Stimulated activated naive B cell treated with anti-CD40 and anti-IgM and Interleukin-4, amounts not matched to agents 10 μg/mL and 1 μg/mL and 100 μg/mL, for 72 hours (primary cell): Measurements from ENCODE around the gene ENC1.

Experiments
- ATAC-seq, 2 donors: fragments of 150-1000 bp; cut with Tn5 transposase; replicated peaks; 2 replicates each; pipeline ENCODE4 v1.10.0; 2021; ENCODE audit warnings: moderate library complexity in 1 of 2
- DNase-seq: peaks from one replicate; pipeline ENCODE4 v3.0.0; 2021
- H3K27ac Mint-ChIP-seq: one replicate; pipeline ENCODE4 v1.8.0; 2022; ENCODE audit warnings: mild to moderate bottlenecking, mixed read lengths
- H3K27me3 Mint-ChIP-seq, 2 donors: one replicate each; pipeline ENCODE4 v1.8.0; 2022; ENCODE audit warnings: mixed read lengths in 2 of 2
- H3K36me3 Mint-ChIP-seq, 2 donors: one replicate each; pipeline ENCODE4 v1.8.0; 2022; ENCODE audit warnings: mixed read lengths in 2 of 2, mild to moderate bottlenecking in 1 of 2
- H3K4me1 Mint-ChIP-seq, 2 donors: one replicate each; pipeline ENCODE4 v1.8.0; 2022; ENCODE audit warnings: mixed read lengths in 2 of 2, mild to moderate bottlenecking in 1 of 2
- H3K4me3 Mint-ChIP-seq, 2 donors: one replicate each; pipeline ENCODE4 v1.8.0; 2022; ENCODE audit warnings: mild to moderate bottlenecking in 2 of 2, mixed read lengths in 2 of 2, moderate library complexity in 1 of 2
- H3K9me3 Mint-ChIP-seq, 2 donors: one replicate each; pipeline ENCODE4 v1.8.0; 2022; ENCODE audit warnings: mixed read lengths in 2 of 2, mild to moderate bottlenecking in 1 of 2

Gene ENC1

GRCh38 chr5:74621492-74621891, 19.0 kb downstream of the ENC1 start:
- H3K36me3 Mint-ChIP-seq = no peaks in the 10 kb centered on the region
- no peaks in the 10 kb centered on the region for H3K4me1 Mint-ChIP-seq
- DNase-seq = no peak
- H3K27me3 Mint-ChIP-seq = peaks cover 17 to 31% of the 10 kb centered on the region in 2 donors
- no peak overlapping the region for H3K4me3 Mint-ChIP-seq
- no peak overlapping the region for H3K27ac Mint-ChIP-seq
- H3K9me3 Mint-ChIP-seq = no peaks in the 10 kb centered on the region
- ATAC-seq = no peak

- no peak for ATAC-seq
- no peak overlapping the region for H3K4me3 Mint-ChIP-seq
- H3K36me3 Mint-ChIP-seq = no peaks in the 10 kb centered on the region
- no peaks in the 10 kb centered on the region for H3K9me3 Mint-ChIP-seq
- no peak overlapping the region for H3K27ac Mint-ChIP-seq
- DNase-seq = no peak
- peaks cover 17 to 30% of the 10 kb centered on the region in 2 donors for H3K27me3 Mint-ChIP-seq
- H3K4me1 Mint-ChIP-seq = no peaks in the 10 kb centered on the region
Observed at GRCh38 chr5:74619308-74619707, 21.2 kb downstream of the ENC1 start.

DNA sequence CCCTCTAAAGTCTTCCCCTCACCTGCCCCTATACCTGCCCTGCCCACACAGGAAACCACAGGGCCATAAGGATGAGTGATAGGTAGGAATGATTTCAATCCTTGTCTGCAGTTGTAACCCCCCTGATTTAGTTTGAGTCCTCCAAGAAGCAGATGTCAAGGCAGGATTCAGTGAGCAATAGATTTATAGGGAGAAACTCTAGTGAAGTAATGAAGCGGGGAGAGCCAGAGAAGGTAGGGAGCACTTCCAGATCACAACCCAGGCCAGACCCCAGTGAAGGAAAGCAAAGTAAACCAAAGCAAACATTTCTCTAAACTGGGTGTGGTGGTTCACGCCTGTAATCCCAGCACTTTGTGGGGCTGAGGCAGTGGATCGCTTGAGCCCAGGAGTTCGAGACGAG, 22.4 kb downstream of the ENC1 start:
- Mint-ChIP-seq H3K27ac (no peak overlapping the region), H3K4me1 (no peaks in the 10 kb centered on the region), H3K36me3 (no peaks in the 10 kb centered on the region), H3K9me3 (no peaks in the 10 kb centered on the region), H3K4me3 (no peak overlapping the region), H3K27me3 (peaks cover 17 to 19% of the 10 kb centered on the region in 2 donors)
- no peak for DNase-seq
- no peak for ATAC-seq

DNA sequence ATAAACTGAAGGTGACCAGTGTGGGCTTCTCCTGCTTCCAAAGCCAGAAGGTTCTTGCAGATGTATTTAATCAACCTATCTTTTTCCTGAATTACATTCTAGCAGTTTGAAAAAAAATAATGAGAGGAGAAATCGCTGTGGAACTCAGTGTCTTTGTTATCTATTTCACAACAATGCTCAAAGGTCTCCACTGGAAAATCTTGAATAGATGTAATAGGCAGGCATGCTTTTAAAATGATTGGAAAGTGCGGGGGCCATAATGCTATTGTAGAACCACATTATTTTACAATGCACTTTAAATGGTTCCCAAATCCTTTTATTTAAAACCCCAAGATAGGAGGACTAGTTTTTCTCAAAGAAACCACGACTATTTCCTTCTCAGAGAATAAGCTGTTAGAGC, 23.3 kb downstream of the ENC1 start:
- no peak for DNase-seq
- no peaks in the 10 kb centered on the region for H3K9me3 Mint-ChIP-seq
- H3K36me3 Mint-ChIP-seq = no peaks in the 10 kb centered on the region
- H3K4me3 Mint-ChIP-seq = no peak overlapping the region
- H3K4me1 Mint-ChIP-seq = no peaks in the 10 kb centered on the region
- peaks cover 17 to 19% of the 10 kb centered on the region in 2 donors for H3K27me3 Mint-ChIP-seq
- H3K27ac Mint-ChIP-seq = no peak overlapping the region
- ATAC-seq = no peak

GRCh38 chr5:74616236-74617146, 24.0 kb downstream of the ENC1 start:
- peaks cover 15 to 17% of the 10 kb centered on the region in 2 donors for H3K27me3 Mint-ChIP-seq
- no peaks in the 10 kb centered on the region for H3K4me1 Mint-ChIP-seq
- H3K4me3 Mint-ChIP-seq = no peak overlapping the region
- DNase-seq = no peak
- no peaks in the 10 kb centered on the region for H3K9me3 Mint-ChIP-seq
- no peak overlapping the region for H3K27ac Mint-ChIP-seq
- ATAC-seq = no peak
- no peaks in the 10 kb centered on the region for H3K36me3 Mint-ChIP-seq

- Mint-ChIP-seq H3K27ac (no peak overlapping the region), H3K4me3 (no peak overlapping the region), H3K4me1 (no peaks in the 10 kb centered on the region), H3K27me3 (no peaks in the 10 kb centered on the region), H3K36me3 (no peaks in the 10 kb centered on the region), H3K9me3 (no peaks in the 10 kb centered on the region)
- DNase-seq (no peak), ATAC-seq (no peak)
Observed at GRCh38 chr5:74613283-74613682, 27.2 kb downstream of the ENC1 start.

- no peaks in the 10 kb centered on the region for H3K27me3 Mint-ChIP-seq
Observed at GRCh38 chr5:74612045-74612444, 28.5 kb downstream of the ENC1 start.

DNA sequence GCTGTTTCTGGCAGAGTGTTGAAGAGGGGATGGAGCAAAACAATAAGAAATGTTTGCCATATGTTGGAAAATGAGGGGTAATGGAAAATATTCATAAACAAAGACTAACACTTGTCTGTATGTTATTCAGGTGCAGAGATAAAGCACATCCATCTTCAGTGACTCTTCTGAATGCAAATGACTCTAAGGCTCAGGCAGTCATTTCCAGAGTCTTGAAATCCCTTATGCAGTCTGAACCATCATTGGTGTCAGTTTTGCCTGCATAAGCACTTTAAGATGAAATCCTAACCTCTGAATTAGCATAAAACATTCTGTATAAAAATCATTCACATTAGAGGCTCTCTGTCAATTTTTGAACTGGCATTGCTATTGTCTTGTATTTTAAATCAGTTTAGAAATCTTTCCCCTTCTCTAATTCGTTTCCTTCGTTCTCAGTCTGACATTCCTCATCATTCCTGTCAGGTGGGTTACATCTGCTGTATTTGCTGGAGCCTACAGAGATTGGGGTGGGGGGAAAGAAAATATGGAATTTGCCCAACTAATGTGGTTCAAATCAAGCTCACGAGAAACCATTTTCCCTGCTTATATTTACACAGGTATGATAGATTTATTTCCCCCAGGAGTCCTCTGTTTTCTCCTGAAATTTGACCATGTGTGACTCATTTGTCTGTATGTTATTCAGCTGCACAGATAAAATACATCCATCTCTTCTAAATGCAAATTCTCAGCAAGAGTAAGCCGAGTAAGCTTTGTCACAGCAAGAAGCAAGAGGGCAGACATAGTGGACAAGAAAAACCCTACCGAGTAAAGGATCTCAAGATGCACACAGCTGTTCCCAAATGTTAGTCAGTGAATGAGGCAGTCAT, 31.6 kb downstream of the ENC1 start:
- Mint-ChIP-seq H3K27me3 (peaks cover 0 to 2% of the 10 kb centered on the region in 2 donors), H3K27ac (no peak overlapping the region), H3K4me1 (no peaks in the 10 kb centered on the region), H3K36me3 (no peaks in the 10 kb centered on the region), H3K4me3 (no peak overlapping the region), H3K9me3 (no peaks in the 10 kb centered on the region)
- ATAC-seq (no peak), DNase-seq (no peak)

More at GRCh38 chr5:74612045-74612444, 28.5 kb downstream of the ENC1 start:
- H3K4me3 Mint-ChIP-seq = no peak overlapping the region
- H3K36me3 Mint-ChIP-seq = no peaks in the 10 kb centered on the region
- H3K4me1 Mint-ChIP-seq = no peaks in the 10 kb centered on the region
- no peak overlapping the region for H3K27ac Mint-ChIP-seq
- DNase-seq = no peak
- H3K9me3 Mint-ChIP-seq = no peaks in the 10 kb centered on the region
- no peak for ATAC-seq

DNA sequence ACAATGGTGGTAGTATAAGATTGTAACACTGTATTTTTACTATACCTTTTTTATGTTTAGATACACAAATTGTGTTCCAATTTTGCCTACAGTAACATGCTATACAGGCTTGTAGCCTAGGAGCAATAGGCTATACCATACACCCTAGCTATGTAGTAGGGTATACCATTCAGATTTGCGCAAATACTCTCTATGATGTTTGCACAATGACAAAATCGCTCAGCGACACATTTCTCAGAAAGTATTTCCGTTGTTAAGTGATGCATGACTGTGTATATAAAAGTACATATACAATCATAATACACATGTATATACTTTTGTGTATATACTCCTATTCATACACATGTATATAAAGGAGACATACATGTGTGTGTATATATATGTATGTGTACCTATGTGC, 34.8 kb downstream of the ENC1 start:
- H3K36me3 Mint-ChIP-seq = no peaks in the 10 kb centered on the region

DNA sequence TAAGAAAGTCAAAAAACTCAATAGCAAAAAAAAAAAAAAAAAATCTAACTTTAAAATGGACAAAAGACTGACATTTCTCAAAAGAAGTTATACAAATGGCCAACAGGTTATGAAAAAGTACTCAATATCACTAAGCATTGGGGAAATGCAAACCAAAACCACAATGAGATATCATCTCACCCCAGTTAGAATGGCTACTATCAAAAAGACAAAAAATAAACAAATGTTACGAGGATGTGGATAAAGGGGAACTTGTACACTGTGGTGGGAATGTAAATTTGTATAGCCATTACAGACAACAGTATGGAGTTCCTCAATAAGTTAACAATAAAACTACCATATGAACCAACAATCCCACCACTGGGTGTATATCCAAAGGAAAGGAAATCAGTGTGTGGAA, 37.2 kb downstream of the ENC1 start:
- no peak overlapping the region for H3K4me3 Mint-ChIP-seq
- no peaks in the 10 kb centered on the region for H3K9me3 Mint-ChIP-seq
- ATAC-seq (no peak), DNase-seq (no peak)
- no peaks in the 10 kb centered on the region for H3K36me3 Mint-ChIP-seq
- H3K27ac Mint-ChIP-seq = no peak overlapping the region
- no peaks in the 10 kb centered on the region for H3K4me1 Mint-ChIP-seq
- peaks cover 14 to 19% of the 10 kb centered on the region in 2 donors for H3K27me3 Mint-ChIP-seq

More for the DNA sequence above, 34.8 kb downstream of the ENC1 start:
- ATAC-seq = no peak
- DNase-seq = no peak
- Mint-ChIP-seq H3K27me3 (peaks cover 13 to 14% of the 10 kb centered on the region in 2 donors), H3K4me3 (no peak overlapping the region), H3K9me3 (no peaks in the 10 kb centered on the region), H3K4me1 (no peaks in the 10 kb centered on the region), H3K27ac (no peak overlapping the region)

- Mint-ChIP-seq H3K36me3 (no peaks in the 10 kb centered on the region), H3K27me3 (peaks cover 19 to 20% of the 10 kb centered on the region in 2 donors)
- no peak for ATAC-seq
Observed at GRCh38 chr5:74599148-74599547, 41.4 kb downstream of the ENC1 start.

DNA sequence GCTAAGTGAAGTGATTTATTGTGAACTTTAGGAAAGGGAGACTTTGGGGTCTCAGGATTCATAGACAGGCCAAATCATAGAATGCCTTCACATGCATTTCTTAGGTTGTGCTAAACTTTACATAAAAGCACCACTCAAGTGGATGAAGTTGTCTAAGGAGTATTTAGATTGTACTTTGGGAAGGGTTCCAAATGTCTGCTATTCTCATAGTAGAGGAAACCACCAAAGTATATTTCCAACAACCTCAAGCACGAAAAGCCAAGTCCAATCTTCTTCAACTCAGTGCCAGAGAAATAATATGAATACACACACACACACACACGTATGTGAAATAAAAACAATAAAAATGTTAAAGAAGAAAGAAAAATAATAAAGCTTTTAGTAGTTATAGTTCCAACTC, 41.8 kb downstream of the ENC1 start:
- no peak for ATAC-seq
- Mint-ChIP-seq H3K4me1 (no peaks in the 10 kb centered on the region), H3K36me3 (no peaks in the 10 kb centered on the region), H3K27ac (no peak overlapping the region), H3K4me3 (no peak overlapping the region), H3K9me3 (no peaks in the 10 kb centered on the region), H3K27me3 (peaks cover 16 to 22% of the 10 kb centered on the region in 2 donors)
- DNase-seq = no peak

More at GRCh38 chr5:74599148-74599547, 41.4 kb downstream of the ENC1 start:
- Mint-ChIP-seq H3K9me3 (no peaks in the 10 kb centered on the region), H3K4me3 (no peak overlapping the region), H3K4me1 (no peaks in the 10 kb centered on the region), H3K27ac (no peak overlapping the region)
- no peak for DNase-seq

DNA sequence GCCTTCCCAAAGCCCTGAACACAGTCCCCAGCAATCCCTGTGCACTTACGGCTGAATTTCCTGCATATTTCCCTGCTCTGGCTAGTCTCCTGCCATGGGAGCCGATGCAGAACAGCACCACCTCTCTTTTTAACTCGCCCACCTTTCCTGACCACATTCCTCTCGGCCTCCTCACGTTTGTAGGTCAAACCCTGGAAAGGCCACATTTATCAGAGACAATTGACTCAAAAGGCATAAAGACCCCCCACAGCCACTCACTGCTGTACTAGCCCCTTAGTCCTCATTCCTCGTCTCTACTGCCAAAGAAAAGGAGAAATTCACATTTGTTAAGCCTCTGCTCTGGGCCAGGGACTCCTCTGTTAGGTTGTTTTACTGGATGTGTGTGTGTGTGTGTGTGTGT, 43.6 kb downstream of the ENC1 start:
- ATAC-seq = no peak
- Mint-ChIP-seq H3K9me3 (no peaks in the 10 kb centered on the region), H3K4me3 (no peak overlapping the region), H3K27me3 (peaks cover 13 to 18% of the 10 kb centered on the region in 2 donors), H3K36me3 (no peaks in the 10 kb centered on the region), H3K4me1 (no peaks in the 10 kb centered on the region), H3K27ac (no peak overlapping the region)
- DNase-seq = no peak

DNA sequence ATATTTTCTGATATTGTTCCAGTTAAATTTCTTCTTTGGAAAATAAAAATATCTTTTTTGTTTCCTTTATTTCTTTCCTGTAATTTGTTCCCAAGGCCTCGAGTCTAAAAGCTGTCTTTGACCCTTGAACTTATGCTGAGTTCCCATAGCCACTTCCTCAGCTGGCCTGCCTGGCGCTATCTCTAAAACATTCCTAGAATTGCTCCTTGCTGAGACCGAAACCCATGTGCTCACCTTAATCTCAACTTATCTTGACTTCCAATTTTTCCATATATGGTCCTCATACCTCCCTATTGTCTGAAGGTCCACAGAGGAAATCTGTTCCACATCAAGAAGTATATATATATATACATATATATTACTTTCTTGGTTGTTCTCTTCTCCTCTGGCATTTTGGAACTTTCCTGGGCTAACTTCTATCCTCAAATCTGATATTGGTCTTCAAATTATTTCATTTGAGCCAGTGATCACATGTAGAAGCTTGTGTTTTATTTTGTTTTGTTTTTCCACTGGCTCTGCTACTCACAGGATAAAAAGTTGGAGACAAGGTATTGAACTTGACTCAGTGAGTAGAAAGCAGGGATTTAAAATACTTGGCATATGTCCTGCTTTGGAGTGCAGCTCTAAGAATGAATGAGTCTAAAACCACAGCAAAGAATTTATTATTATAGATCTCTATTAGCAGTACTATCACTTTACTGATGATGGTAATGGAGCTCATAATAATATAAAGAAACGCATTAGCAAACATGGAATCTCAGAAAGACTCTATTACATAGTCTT, 45.2 kb downstream of the ENC1 start:
- Mint-ChIP-seq H3K36me3 (no peaks in the 10 kb centered on the region), H3K27ac (no peak overlapping the region), H3K27me3 (peaks cover 17 to 27% of the 10 kb centered on the region in 2 donors), H3K4me1 (no peaks in the 10 kb centered on the region), H3K9me3 (no peaks in the 10 kb centered on the region), H3K4me3 (no peak overlapping the region)
- DNase-seq = no peak
- ATAC-seq = no peak
